Measurements from ENCODE around the gene NDUFB4.

The NDUFB4 gene

GRCh38 chr3:120645083-120645845, 49.1 kb downstream of the NDUFB4 start:
- in situ Hi-C loops (cut with MboI; ENCODE audit: low sequenced_read_pairs, unreplicated experiment), result no loop called here
- TF ChIP-seq CTCF (IDR thresholded peaks at IDR 0.05; ENCODE audit: borderline replicate concordance, control extremely low read depth, extremely low read depth, insufficient read depth, missing control alignments), result no peak
- no peak for DNase-seq (ENCODE audit: low spot score)

GRCh38 chr3:120646771-120647432, 50.8 kb downstream of the NDUFB4 start:
- no peak for TF ChIP-seq CTCF (IDR thresholded peaks at IDR 0.05; ENCODE audit: borderline replicate concordance, control extremely low read depth, extremely low read depth, insufficient read depth, missing control alignments)
- DNase-seq (ENCODE audit: low spot score), result no peak
- in situ Hi-C loops (cut with MboI; ENCODE audit: low sequenced_read_pairs, unreplicated experiment), result no loop called here

DNA sequence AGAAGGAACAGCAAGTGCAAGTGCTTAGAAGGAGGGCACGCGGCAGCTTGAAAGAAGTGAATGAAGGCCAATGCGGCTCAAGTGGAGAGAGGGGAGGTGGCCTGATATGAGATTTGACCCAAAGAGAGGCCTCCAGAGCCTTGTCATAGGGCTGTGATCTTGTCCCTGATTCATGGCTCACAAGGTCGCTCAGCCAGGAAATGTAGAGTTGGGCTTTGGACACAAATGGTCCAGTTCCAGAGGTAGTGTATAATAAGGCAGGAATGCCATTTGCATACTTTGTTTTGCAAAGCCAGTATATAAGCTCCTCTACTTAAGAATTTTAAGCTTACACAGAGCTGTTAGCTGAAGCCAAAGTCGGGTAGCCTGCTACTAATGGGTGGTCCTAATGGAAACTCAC, 52.2 kb downstream of the NDUFB4 start:
- in situ Hi-C loops (cut with MboI; ENCODE audit: low sequenced_read_pairs, unreplicated experiment), result no loop called here
- DNase-seq (ENCODE audit: low spot score), result no peak
- TF ChIP-seq CTCF (IDR thresholded peaks at IDR 0.05; ENCODE audit: borderline replicate concordance, control extremely low read depth, extremely low read depth, insufficient read depth, missing control alignments), result no peak

- DNase-seq (ENCODE audit: low spot score), result no peak
- in situ Hi-C loops (cut with MboI; ENCODE audit: low sequenced_read_pairs, unreplicated experiment), result no loop called here
- no peak for TF ChIP-seq CTCF (IDR thresholded peaks at IDR 0.05; ENCODE audit: borderline replicate concordance, control extremely low read depth, extremely low read depth, insufficient read depth, missing control alignments)
These were observed 53.7 kb downstream of the NDUFB4 start for GRCh38 chr3:120649830-120650233.

- no peak for DNase-seq (ENCODE audit: low spot score)
- TF ChIP-seq CTCF (IDR thresholded peaks at IDR 0.05; ENCODE audit: borderline replicate concordance, control extremely low read depth, extremely low read depth, insufficient read depth, missing control alignments), result no peak
- in situ Hi-C loops (cut with MboI; ENCODE audit: low sequenced_read_pairs, unreplicated experiment), result no loop called here
These were observed 54.2 kb downstream of the NDUFB4 start for GRCh38 chr3:120650311-120650710.

Measured in GM13976 (cell line).